Stimulated activated naive B cell treated with anti-CD40 and anti-IgM and Interleukin-4, amounts not matched to agents 10 μg/mL and 1 μg/mL and 100 μg/mL, for 72 hours (primary cell): ENCODE data around the gene FRAT2.

Experiments used
- ATAC-seq, 2 donors: fragments of 150-1000 bp; cut with Tn5 transposase; replicated peaks; 2 replicates each; pipeline ENCODE4 v1.10.0; 2021; ENCODE audit warnings: moderate library complexity in 1 of 2
- DNase-seq: peaks from one replicate; pipeline ENCODE4 v3.0.0; 2021
- H3K27ac Mint-ChIP-seq: one replicate; pipeline ENCODE4 v1.8.0; 2022; ENCODE audit warnings: mild to moderate bottlenecking, mixed read lengths
- H3K27me3 Mint-ChIP-seq, 2 donors: one replicate each; pipeline ENCODE4 v1.8.0; 2022; ENCODE audit warnings: mixed read lengths in 2 of 2
- H3K36me3 Mint-ChIP-seq, 2 donors: one replicate each; pipeline ENCODE4 v1.8.0; 2022; ENCODE audit warnings: mixed read lengths in 2 of 2, mild to moderate bottlenecking in 1 of 2
- H3K4me1 Mint-ChIP-seq, 2 donors: one replicate each; pipeline ENCODE4 v1.8.0; 2022; ENCODE audit warnings: mixed read lengths in 2 of 2, mild to moderate bottlenecking in 1 of 2
- H3K4me3 Mint-ChIP-seq, 2 donors: one replicate each; pipeline ENCODE4 v1.8.0; 2022; ENCODE audit warnings: mild to moderate bottlenecking in 2 of 2, mixed read lengths in 2 of 2, moderate library complexity in 1 of 2
- H3K9me3 Mint-ChIP-seq, 2 donors: one replicate each; pipeline ENCODE4 v1.8.0; 2022; ENCODE audit warnings: mixed read lengths in 2 of 2, mild to moderate bottlenecking in 1 of 2

FRAT2 gene

DNA sequence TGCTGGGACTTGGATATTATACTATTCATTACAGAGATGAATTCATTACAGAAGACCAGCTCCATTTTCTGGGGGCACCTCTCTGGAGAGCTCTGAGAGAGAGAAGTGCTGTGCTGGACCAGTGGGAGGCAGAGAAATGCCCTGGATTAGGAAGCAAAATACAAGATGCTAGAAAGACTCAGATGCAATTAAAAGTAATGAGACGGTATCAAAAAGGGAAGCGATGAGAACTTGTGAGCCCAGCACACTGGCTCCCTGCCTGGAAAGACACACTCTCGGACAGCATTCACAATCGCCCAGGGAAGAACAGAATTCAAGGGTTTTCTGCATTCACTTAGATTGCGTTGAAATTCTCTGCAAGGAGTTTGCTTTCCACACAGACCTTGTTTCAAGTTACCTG lies 3.5 kb upstream of the FRAT2 start:
- DNase-seq (no peak), ATAC-seq (no peak)
- Mint-ChIP-seq H3K27ac (no peak overlapping the region), H3K4me3 (no peak overlapping the region), H3K4me1 (peaks cover 6 to 8% of the 10 kb centered on the region in 2 donors), H3K27me3 (no peaks in the 10 kb centered on the region), H3K9me3 (no peaks in the 10 kb centered on the region), H3K36me3 (peaks cover 2 to 6% of the 10 kb centered on the region in 2 donors)

DNA sequence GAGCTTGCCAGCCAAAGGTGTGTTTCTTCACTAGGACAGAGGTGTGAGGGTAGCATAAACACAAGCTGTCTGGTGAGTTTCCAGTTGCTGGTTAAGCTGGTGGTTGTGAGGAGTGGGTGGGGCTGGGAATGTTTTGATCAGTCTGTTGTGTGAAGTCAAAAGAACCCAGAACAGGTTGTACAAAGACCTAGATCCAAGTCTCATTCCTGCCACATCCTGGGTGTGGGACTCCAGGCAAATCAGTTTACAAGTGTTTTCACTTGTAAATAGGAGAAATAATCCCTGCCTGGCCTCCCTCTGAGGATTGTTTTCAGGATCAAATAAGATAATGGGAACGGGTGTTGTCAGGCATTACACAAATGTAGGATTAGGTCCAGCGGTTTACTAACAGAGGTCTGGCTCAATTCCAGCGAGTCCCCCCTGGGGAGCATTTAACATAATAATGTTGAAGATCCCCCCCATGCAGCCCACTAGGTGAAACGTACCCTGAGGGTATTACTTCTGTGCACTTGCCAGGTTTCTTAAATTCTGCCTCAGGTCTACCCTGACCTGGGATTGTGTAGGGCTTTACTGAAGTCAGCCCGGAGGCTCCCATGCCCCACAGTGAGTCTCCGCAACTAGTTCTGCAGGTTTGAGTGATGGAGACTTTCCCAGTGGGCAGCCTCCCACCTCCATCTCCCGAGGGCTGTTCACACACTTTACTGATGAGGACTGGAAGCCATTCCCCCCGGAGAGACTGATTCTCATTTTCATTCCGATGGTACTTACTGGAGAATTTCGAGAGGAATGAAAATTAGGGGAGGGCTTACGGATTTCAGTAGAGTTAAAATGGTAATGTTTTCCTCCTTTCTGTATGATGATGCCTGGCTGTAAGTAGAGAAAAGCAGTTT lies 2.7 kb upstream of the FRAT2 start:
- ATAC-seq (no peak), DNase-seq (no peak)
- no peaks in the 10 kb centered on the region for H3K9me3 Mint-ChIP-seq
- no peaks in the 10 kb centered on the region for H3K27me3 Mint-ChIP-seq
- no peak overlapping the region for H3K27ac Mint-ChIP-seq
- H3K36me3 Mint-ChIP-seq: peaks cover 2 to 8% of the 10 kb centered on the region in 2 donors
- no peak overlapping the region for H3K4me3 Mint-ChIP-seq
- H3K4me1 Mint-ChIP-seq: peaks cover 15 to 16% of the 10 kb centered on the region in 2 donors

DNA sequence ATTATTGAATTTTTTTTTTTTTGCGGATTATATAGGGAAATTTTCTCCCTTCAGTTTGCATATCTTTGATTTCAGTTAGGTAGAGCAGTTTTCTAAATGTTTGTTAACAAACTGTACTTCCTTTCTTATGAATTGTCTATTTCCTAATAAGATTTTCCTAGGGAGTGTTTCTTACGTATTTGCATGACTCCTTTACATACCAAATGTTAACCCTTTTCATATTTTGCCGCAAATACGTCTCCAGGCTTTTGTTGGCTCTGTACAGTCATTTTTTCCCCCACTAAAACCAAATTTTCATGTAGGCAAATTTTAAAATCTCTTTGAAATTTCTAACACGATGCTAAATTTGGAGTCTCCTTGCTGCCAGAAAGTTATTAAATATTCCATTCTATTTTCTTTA lies 1.9 kb upstream of the FRAT2 start:
- Mint-ChIP-seq H3K27me3 (no peaks in the 10 kb centered on the region), H3K4me3 (no peak overlapping the region), H3K9me3 (no peaks in the 10 kb centered on the region), H3K27ac (no peak overlapping the region), H3K36me3 (peaks cover 2 to 8% of the 10 kb centered on the region in 2 donors), H3K4me1 (peaks cover 15 to 22% of the 10 kb centered on the region in 2 donors)
- DNase-seq (no peak), ATAC-seq (no peak)

DNA sequence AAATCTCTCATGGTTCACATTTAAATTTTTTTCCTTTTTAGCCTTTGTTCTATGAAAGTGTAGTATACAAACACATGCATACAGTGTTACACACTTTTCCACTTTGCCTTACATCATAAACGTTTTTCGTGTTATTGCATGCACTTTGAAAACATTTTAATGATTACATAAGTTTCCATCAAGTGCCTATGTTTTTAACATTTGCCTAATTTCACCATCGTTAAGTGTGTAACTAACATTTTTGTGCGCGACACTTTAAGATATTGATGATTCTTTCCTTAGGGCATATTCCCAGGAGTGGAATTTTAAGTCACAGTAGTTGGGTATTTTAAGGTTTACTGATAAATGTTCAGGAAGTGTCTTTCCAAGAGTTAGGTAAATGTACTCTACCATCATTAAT lies 1.5 kb upstream of the FRAT2 start:
- H3K4me3 Mint-ChIP-seq: peak overlapping the region in 1 of 2 donors; percentile 36
- no peaks in the 10 kb centered on the region for H3K27me3 Mint-ChIP-seq
- DNase-seq (no peak), ATAC-seq (no peak)
- no peak overlapping the region for H3K27ac Mint-ChIP-seq
- H3K36me3 Mint-ChIP-seq: peaks cover 4 to 12% of the 10 kb centered on the region in 2 donors
- H3K4me1 Mint-ChIP-seq: peaks cover 18 to 27% of the 10 kb centered on the region in 2 donors
- no peaks in the 10 kb centered on the region for H3K9me3 Mint-ChIP-seq

DNA sequence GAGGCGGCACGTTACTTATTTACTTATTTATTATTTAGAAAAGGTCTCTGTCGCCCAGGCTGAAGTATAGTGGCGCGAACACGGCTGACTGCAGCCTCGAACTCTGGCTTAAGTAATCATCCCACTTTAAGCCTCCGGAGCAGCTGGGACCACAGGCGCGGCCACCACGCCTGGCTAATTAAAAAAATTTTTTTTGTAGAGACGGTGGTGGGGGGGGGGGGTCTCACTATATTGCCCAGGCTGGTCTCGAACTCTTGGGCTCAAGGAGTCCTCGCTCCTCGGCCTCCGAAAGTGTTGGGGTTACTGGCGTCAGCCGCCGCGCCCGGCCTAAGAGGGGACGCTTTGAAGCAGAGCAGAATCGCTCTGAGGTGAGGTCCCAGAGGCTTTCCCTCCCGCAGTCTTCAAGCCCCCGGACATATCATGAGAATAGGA lies 675 bp upstream of the FRAT2 start:
- H3K27ac Mint-ChIP-seq: peak overlapping the region; percentile 81

DNA sequence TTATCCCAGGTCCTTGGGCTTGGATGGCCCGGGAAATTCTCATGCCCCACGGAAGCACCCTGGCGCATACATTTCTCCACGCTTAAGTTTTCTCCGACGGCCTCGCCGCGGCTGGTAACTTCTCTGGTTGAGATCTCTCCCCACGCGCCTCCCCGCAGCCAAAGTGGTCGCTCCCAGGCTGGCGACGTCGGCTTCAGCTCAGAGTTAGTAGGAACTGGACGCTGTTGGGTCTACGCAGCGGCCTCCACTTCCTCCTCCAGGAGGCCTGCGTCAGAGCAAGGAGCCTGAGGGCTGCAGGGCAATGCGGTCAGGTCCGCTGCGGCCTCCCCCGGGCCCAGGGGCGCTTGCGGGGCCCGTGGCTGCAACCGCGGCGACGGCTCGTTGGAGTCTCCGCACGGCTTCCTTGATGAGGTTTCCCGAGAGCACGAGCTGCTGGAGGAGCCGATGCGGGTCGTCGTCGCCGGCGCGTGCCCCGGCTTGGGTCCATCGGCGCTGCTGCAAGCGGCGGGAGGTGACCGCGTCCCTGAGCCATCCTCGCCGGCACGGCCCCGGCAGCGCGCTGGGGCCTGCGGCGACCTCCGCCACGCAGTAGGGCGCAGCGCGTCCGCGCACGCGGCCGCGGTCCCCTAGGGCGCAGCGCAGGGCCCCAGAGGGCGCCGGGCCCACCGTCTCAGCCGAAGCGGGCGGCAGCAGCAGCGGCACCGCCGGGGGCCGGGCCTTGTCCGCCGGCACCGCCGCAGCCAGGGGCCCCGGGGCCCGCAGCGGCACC lies 744 bp downstream of the FRAT2 start:
- Mint-ChIP-seq H3K9me3 (no peaks in the 10 kb centered on the region), H3K36me3 (peaks cover 9 to 21% of the 10 kb centered on the region in 2 donors), H3K4me1 (peaks cover 23 to 40% of the 10 kb centered on the region in 2 donors), H3K4me3 (peak overlapping the region; percentile 84 to 85), H3K27ac (peak overlapping the region; percentile 92), H3K27me3 (no peaks in the 10 kb centered on the region)
- peak; percentile 47 for DNase-seq
- ATAC-seq: peak; percentile 63 to 65

More for the DNA sequence above, 675 bp upstream of the FRAT2 start:
- peaks cover 5 to 14% of the 10 kb centered on the region in 2 donors for H3K36me3 Mint-ChIP-seq
- ATAC-seq: peak; percentile 2
- peaks cover 19 to 30% of the 10 kb centered on the region in 2 donors for H3K4me1 Mint-ChIP-seq
- H3K27me3 Mint-ChIP-seq: no peaks in the 10 kb centered on the region
- no peaks in the 10 kb centered on the region for H3K9me3 Mint-ChIP-seq
- H3K4me3 Mint-ChIP-seq: peak overlapping the region; percentile 82 to 86
- no peak for DNase-seq

DNA sequence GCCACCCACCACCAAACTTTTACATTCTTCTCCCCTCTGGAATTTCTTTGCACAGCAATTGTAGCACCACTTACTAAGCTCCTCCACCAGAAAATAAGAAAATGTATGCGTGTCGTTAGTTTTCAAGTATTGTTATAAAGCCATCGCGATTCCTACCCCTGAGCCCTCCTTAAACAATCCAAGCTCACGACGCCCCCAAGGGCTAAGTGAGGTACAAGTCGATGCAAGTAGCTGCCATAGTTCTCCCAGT lies 1.3 kb downstream of the FRAT2 start:
- Mint-ChIP-seq H3K36me3 (peaks cover 9 to 21% of the 10 kb centered on the region in 2 donors), H3K27me3 (no peaks in the 10 kb centered on the region), H3K9me3 (no peaks in the 10 kb centered on the region), H3K4me3 (peak overlapping the region; percentile 84 to 85), H3K4me1 (peaks cover 23 to 45% of the 10 kb centered on the region in 2 donors), H3K27ac (peak overlapping the region; percentile 92)
- DNase-seq: no peak
- peak in 1 of 2 donors; percentile 0 for ATAC-seq

DNA sequence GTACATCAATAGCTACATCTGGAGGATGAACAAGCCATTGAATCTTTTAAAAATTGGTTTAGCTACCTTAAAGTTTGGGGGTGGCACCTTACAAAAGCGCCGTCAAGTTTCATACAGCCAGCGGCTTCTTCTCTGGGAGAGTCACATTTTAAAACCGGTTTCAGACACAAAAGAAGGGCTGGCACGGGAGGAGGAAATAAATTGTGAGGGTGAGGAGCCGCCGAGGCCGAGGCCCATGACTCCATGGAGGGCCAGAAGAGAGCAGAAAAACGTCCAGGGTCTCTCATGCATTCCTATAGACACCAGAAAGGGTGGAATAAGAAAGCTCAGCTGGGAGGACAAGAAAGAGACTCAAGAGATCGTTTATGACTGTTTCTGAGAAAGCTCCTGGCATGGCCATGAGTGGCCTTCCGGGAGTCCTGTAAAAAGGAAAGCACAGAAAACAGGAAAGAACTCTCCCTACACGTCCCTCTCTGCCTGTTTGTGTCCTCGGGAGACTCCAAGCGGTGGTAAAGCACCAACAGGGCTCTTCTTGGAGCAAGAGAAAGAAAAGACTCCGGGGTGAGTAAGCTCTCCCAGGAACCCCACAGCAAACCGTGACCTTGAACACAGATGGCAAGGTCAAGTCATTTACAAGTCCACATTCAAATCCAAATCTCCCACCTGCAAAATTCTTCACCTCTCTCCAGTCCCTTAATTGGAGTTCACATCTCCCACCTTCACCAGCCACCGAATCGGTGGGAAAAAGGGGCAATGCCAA lies 1.8 kb downstream of the FRAT2 start:
- Mint-ChIP-seq H3K27ac (peak overlapping the region; percentile 92), H3K4me1 (peaks cover 25 to 50% of the 10 kb centered on the region in 2 donors), H3K36me3 (peaks cover 7 to 24% of the 10 kb centered on the region in 2 donors), H3K9me3 (no peaks in the 10 kb centered on the region), H3K27me3 (no peaks in the 10 kb centered on the region), H3K4me3 (peak overlapping the region; percentile 84 to 85)
- no peak for ATAC-seq
- no peak for DNase-seq

DNA sequence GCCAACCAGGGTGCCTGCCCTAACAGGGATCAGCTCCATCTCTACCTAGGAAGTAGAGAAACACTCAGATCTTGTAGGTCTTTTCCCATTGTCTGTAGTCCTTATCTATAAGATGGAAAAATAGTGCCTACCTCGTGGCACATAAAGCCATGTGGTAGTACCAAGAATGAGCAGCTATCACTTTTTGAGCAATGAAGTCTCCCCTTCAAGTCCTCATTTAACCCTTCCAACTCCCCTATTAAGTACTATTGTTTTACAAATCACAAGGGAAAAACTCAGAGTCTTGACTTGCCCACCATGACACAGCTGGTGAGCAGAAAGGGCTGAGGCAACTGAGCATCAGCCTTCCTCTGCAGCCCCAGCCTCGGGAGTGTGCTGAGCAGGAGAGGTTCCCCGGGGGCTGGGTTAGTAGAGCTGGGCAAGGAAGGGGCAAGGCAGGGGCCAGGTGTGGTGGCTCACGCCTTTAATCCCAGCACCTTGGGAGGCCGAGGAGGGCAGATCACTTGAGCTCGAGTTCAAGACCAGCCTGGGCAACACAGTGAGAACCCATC lies 3.3 kb downstream of the FRAT2 start:
- Mint-ChIP-seq H3K36me3 (peaks cover 7 to 24% of the 10 kb centered on the region in 2 donors), H3K27ac (peak overlapping the region; percentile 57), H3K4me1 (peaks cover 25 to 60% of the 10 kb centered on the region in 2 donors), H3K27me3 (no peaks in the 10 kb centered on the region), H3K9me3 (no peaks in the 10 kb centered on the region), H3K4me3 (peak overlapping the region; percentile 3 to 66)
- ATAC-seq: no peak
- no peak for DNase-seq

DNA sequence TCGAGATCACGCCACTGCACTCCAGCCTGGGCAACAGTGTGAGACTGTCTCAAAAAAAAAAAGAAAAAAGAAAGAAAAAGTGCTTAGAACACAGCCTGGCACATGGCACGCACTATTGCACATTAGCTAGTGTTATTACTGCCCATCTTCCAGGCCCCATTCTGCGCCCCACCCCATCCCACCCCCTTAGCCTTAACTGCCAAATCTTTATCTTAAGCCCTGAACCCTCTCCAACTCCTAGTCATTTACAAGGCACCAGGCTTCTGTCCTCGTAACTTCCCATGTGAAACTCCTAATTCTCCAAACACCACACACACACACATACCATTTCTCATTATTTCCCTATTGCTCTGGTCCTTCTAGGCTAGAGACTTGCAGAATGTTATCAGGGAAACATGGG lies 4.8 kb downstream of the FRAT2 start:
- no peak for DNase-seq
- Mint-ChIP-seq H3K27ac (no peak overlapping the region), H3K9me3 (no peaks in the 10 kb centered on the region), H3K4me3 (no peak overlapping the region), H3K4me1 (peaks cover 27 to 64% of the 10 kb centered on the region in 2 donors), H3K27me3 (no peaks in the 10 kb centered on the region), H3K36me3 (peaks cover 7 to 24% of the 10 kb centered on the region in 2 donors)
- no peak for ATAC-seq

DNA sequence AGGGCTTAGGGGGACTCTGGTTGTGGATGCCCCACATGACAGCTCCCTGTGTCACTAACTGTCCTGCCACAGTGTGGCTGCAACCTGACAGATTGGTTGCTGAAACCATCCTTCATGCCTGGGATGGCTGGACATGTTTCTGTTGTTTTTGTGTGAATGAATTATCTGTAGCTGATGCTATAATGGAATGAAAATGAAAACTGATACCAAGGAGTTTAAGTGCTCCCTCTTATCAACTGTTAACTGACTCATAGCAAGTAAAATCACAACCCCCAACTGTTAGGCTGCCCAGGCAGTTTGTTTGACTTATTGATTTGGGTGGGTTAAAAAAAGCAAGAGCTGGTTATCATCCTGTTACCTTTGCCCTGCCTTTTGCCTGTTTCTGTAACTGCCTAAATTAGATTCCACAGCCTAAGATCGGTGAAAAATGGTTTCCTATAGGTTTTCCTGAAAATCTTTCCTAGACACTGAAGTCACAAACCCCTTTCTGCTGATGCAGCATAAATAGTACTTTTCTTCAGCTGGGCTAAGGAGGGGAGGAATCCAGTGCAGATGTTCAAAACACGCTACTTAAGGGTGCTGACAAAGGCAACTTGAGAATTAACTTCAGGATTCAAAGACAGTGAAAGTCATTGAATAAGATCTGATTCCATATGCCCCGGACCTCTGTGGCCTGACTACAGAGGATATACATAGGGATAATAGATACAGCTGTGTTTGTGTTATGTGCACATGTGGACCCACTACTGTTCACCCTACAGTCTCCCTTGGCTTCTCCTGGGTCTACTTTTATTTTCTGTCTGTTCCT lies 5.7 kb downstream of the FRAT2 start:
- Mint-ChIP-seq H3K27ac (peak overlapping the region; percentile 87), H3K27me3 (no peaks in the 10 kb centered on the region), H3K4me1 (peaks cover 27 to 64% of the 10 kb centered on the region in 2 donors), H3K36me3 (peaks cover 7 to 24% of the 10 kb centered on the region in 2 donors), H3K9me3 (no peaks in the 10 kb centered on the region), H3K4me3 (no peak overlapping the region)
- ATAC-seq (no peak), DNase-seq (no peak)

DNA sequence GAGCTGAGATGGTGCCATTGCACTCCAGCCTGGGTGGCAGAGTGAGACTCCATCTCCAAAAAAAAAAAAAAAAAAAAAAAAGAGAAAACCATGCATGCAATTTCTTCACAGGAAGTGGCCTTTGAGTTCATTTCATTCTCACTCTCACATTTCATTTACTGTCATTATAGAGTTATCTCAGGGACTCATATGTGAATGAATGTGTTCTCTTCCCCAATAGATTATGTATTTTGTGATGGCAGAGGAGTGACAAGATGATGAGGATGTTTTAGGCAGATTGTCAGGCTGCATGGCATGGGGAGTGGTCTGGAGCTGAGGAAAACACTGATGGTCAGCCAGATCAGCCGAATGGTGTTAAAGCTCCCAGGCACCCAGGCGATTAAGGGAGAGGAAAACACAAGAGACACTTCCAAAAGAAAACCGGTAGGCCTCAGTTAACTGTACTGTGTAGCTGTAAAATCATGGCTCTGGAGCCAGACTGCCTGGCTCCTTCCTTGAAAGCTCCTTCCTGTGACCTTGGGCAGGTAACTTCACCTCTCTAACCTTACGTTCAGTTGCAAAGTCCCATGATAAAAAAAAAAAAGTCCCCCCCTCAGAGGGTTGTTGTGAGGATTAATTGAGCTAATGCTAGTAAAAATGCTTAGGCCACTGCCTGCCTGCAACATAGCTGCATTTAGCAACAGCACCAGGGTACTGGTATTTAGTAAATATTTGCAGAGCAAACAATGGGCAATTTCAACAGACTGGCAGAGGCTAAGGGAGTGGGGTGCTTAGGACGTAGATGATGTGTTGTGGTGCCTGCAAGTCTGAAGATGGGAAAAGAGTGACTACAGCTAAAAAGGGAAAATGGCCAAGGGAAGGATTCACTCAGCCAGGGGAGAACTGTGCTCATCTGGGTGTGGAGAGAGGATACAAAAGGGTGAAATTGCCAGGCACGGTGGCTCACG lies 6.9 kb downstream of the FRAT2 start:
- no peak overlapping the region for H3K4me3 Mint-ChIP-seq
- no peak overlapping the region for H3K27ac Mint-ChIP-seq

More for the DNA sequence above, 6.9 kb downstream of the FRAT2 start:
- ATAC-seq (no peak), DNase-seq (no peak)
- H3K27me3 Mint-ChIP-seq: no peaks in the 10 kb centered on the region
- peaks cover 7 to 16% of the 10 kb centered on the region in 2 donors for H3K36me3 Mint-ChIP-seq
- H3K4me1 Mint-ChIP-seq: peaks cover 19 to 52% of the 10 kb centered on the region in 2 donors
- no peaks in the 10 kb centered on the region for H3K9me3 Mint-ChIP-seq
